ENCODE results near the gene HS3ST3A1. TPM values are rescaled to one million over a fixed set of nuclear protein-coding genes. Genes with fewer than 3 reads are reported as not detected.

The HS3ST3A1 gene
- total and polyA plus RNA-seq, 4 donors: 2.1 to 4.4 (median 4.1) TPM

GRCh38 chr17:13593021-13593751, 8.5 kb downstream of the HS3ST3A1 start:
- H3K27me3 ChIP-seq (ENCODE audit: control insufficient read depth, insufficient read depth, low read length): peaks cover 6% of the 10 kb centered on the region
- no peaks in the 10 kb centered on the region for H3K36me3 ChIP-seq (ENCODE audit: control insufficient read depth, insufficient read depth, low read length)
- H3K27ac ChIP-seq (ENCODE audit: low read depth, low read length): no peak overlapping the region
- H3K4me1 ChIP-seq (ENCODE audit: control insufficient read depth, insufficient read depth, low read length): peaks cover 3% of the 10 kb centered on the region
- no peak for DNase-seq (ENCODE audit: low read depth in 4 of 6, low spot score in 6 of 6)
- 66% methylated on average over 3 of the region's 10 CpGs for WGBS (ENCODE audit: insufficient coverage)
- no peaks in the 10 kb centered on the region for H3K9me3 ChIP-seq (ENCODE audit: control insufficient read depth, insufficient read depth, low read length)
- no peak overlapping the region for H3K4me3 ChIP-seq (ENCODE audit: low read depth, low read length)

- H3K4me1 ChIP-seq (ENCODE audit: control insufficient read depth, insufficient read depth, low read length): peaks cover 3% of the 10 kb centered on the region
Measured at GRCh38 chr17:13592427-13592826, 9.3 kb downstream of the HS3ST3A1 start.

GRCh38 chr17:13590441-13590840, 11.3 kb downstream of the HS3ST3A1 start:
- Histone ChIP-seq H3K9me3 (ENCODE audit: control insufficient read depth, insufficient read depth, low read length) (no peaks in the 10 kb centered on the region), H3K36me3 (ENCODE audit: control insufficient read depth, insufficient read depth, low read length) (no peaks in the 10 kb centered on the region), H3K4me1 (ENCODE audit: control insufficient read depth, insufficient read depth, low read length) (peaks cover 3% of the 10 kb centered on the region), H3K27ac (ENCODE audit: low read depth, low read length) (no peak overlapping the region), H3K27me3 (ENCODE audit: control insufficient read depth, insufficient read depth, low read length) (no peaks in the 10 kb centered on the region), H3K4me3 (ENCODE audit: low read depth, low read length) (no peak overlapping the region)
- DNase-seq (ENCODE audit: low read depth in 4 of 6, low spot score in 6 of 6): no peak
- no CpG with 5 or more reads among the region's 1 CpG for WGBS (ENCODE audit: insufficient coverage)

More at GRCh38 chr17:13592427-13592826, 9.3 kb downstream of the HS3ST3A1 start:
- Histone ChIP-seq H3K27me3 (ENCODE audit: control insufficient read depth, insufficient read depth, low read length) (peaks cover 6% of the 10 kb centered on the region), H3K9me3 (ENCODE audit: control insufficient read depth, insufficient read depth, low read length) (no peaks in the 10 kb centered on the region), H3K27ac (ENCODE audit: low read depth, low read length) (no peak overlapping the region), H3K4me3 (ENCODE audit: low read depth, low read length) (no peak overlapping the region), H3K36me3 (ENCODE audit: control insufficient read depth, insufficient read depth, low read length) (no peaks in the 10 kb centered on the region)
- no peak for DNase-seq (ENCODE audit: low read depth in 4 of 6, low spot score in 6 of 6)
- WGBS (ENCODE audit: insufficient coverage): no CpG with 5 or more reads among the region's 7 CpGs

GRCh38 chr17:13589658-13590057, 12.1 kb downstream of the HS3ST3A1 start:
- Histone ChIP-seq H3K36me3 (ENCODE audit: control insufficient read depth, insufficient read depth, low read length) (no peaks in the 10 kb centered on the region), H3K4me3 (ENCODE audit: low read depth, low read length) (no peak overlapping the region), H3K4me1 (ENCODE audit: control insufficient read depth, insufficient read depth, low read length) (peaks cover 3% of the 10 kb centered on the region), H3K27ac (ENCODE audit: low read depth, low read length) (no peak overlapping the region), H3K27me3 (ENCODE audit: control insufficient read depth, insufficient read depth, low read length) (no peaks in the 10 kb centered on the region), H3K9me3 (ENCODE audit: control insufficient read depth, insufficient read depth, low read length) (no peaks in the 10 kb centered on the region)
- no peak for DNase-seq (ENCODE audit: low read depth in 4 of 6, low spot score in 6 of 6)
- WGBS (ENCODE audit: insufficient coverage): 55% methylated on average over 3 of the region's 6 CpGs

GRCh38 chr17:13587487-13588338, 14.0 kb downstream of the HS3ST3A1 start:
- WGBS (ENCODE audit: insufficient coverage): no CpG with 5 or more reads among the region's 4 CpGs
- Histone ChIP-seq H3K4me1 (ENCODE audit: control insufficient read depth, insufficient read depth, low read length) (no peaks in the 10 kb centered on the region), H3K27ac (ENCODE audit: low read depth, low read length) (no peak overlapping the region), H3K36me3 (ENCODE audit: control insufficient read depth, insufficient read depth, low read length) (no peaks in the 10 kb centered on the region), H3K4me3 (ENCODE audit: low read depth, low read length) (no peak overlapping the region), H3K9me3 (ENCODE audit: control insufficient read depth, insufficient read depth, low read length) (no peaks in the 10 kb centered on the region), H3K27me3 (ENCODE audit: control insufficient read depth, insufficient read depth, low read length) (no peaks in the 10 kb centered on the region)
- DNase-seq (ENCODE audit: low read depth in 4 of 6, low spot score in 6 of 6): no peak

- H3K4me3 ChIP-seq (ENCODE audit: low read depth, low read length): no peak overlapping the region
- no peak overlapping the region for H3K27ac ChIP-seq (ENCODE audit: low read depth, low read length)
- no peaks in the 10 kb centered on the region for H3K9me3 ChIP-seq (ENCODE audit: control insufficient read depth, insufficient read depth, low read length)
- H3K4me1 ChIP-seq (ENCODE audit: control insufficient read depth, insufficient read depth, low read length): no peaks in the 10 kb centered on the region
- no peaks in the 10 kb centered on the region for H3K36me3 ChIP-seq (ENCODE audit: control insufficient read depth, insufficient read depth, low read length)
- no peak for DNase-seq (ENCODE audit: low read depth in 4 of 6, low spot score in 6 of 6)
- H3K27me3 ChIP-seq (ENCODE audit: control insufficient read depth, insufficient read depth, low read length): no peaks in the 10 kb centered on the region
- 100% methylated on average over 1 of the region's 3 CpGs for WGBS (ENCODE audit: insufficient coverage)
Measured at GRCh38 chr17:13584701-13585080, 17.0 kb downstream of the HS3ST3A1 start.

- DNase-seq (ENCODE audit: low read depth in 4 of 6, low spot score in 6 of 6): no peak
- no peaks in the 10 kb centered on the region for H3K4me1 ChIP-seq (ENCODE audit: control insufficient read depth, insufficient read depth, low read length)
- no peak overlapping the region for H3K4me3 ChIP-seq (ENCODE audit: low read depth, low read length)
- H3K36me3 ChIP-seq (ENCODE audit: control insufficient read depth, insufficient read depth, low read length): no peaks in the 10 kb centered on the region
- H3K27ac ChIP-seq (ENCODE audit: low read depth, low read length): no peak overlapping the region
- H3K27me3 ChIP-seq (ENCODE audit: control insufficient read depth, insufficient read depth, low read length): no peaks in the 10 kb centered on the region
- WGBS (ENCODE audit: insufficient coverage): 100% methylated on average over 1 of the region's 3 CpGs
- no peaks in the 10 kb centered on the region for H3K9me3 ChIP-seq (ENCODE audit: control insufficient read depth, insufficient read depth, low read length)
Measured at GRCh38 chr17:13583996-13584700, 17.6 kb downstream of the HS3ST3A1 start.

- Histone ChIP-seq H3K27me3 (ENCODE audit: control insufficient read depth, insufficient read depth, low read length) (no peaks in the 10 kb centered on the region), H3K27ac (ENCODE audit: low read depth, low read length) (no peak overlapping the region), H3K4me1 (ENCODE audit: control insufficient read depth, insufficient read depth, low read length) (no peaks in the 10 kb centered on the region), H3K4me3 (ENCODE audit: low read depth, low read length) (no peak overlapping the region), H3K36me3 (ENCODE audit: control insufficient read depth, insufficient read depth, low read length) (no peaks in the 10 kb centered on the region), H3K9me3 (ENCODE audit: control insufficient read depth, insufficient read depth, low read length) (no peaks in the 10 kb centered on the region)
- no peak for DNase-seq (ENCODE audit: low read depth in 4 of 6, low spot score in 6 of 6)
- 94% methylated on average over 7 of the region's 9 CpGs for WGBS (ENCODE audit: insufficient coverage)
Measured at GRCh38 chr17:13582776-13583547, 18.8 kb downstream of the HS3ST3A1 start.

- H3K27ac ChIP-seq (ENCODE audit: low read depth, low read length): no peak overlapping the region
- H3K4me1 ChIP-seq (ENCODE audit: control insufficient read depth, insufficient read depth, low read length): no peaks in the 10 kb centered on the region
- no peak for DNase-seq (ENCODE audit: low read depth in 4 of 6, low spot score in 6 of 6)
- WGBS (ENCODE audit: insufficient coverage): no CpG with 5 or more reads among the region's 3 CpGs
- no peak overlapping the region for H3K4me3 ChIP-seq (ENCODE audit: low read depth, low read length)
- H3K9me3 ChIP-seq (ENCODE audit: control insufficient read depth, insufficient read depth, low read length): no peaks in the 10 kb centered on the region
- H3K36me3 ChIP-seq (ENCODE audit: control insufficient read depth, insufficient read depth, low read length): no peaks in the 10 kb centered on the region
- no peaks in the 10 kb centered on the region for H3K27me3 ChIP-seq (ENCODE audit: control insufficient read depth, insufficient read depth, low read length)
Measured at GRCh38 chr17:13581925-13582324, 19.8 kb downstream of the HS3ST3A1 start.
